Right atrium auricular region (tissue), 2 donors: ENCODE data around the gene SYNGR2. TPM values are rescaled to one million over a fixed set of nuclear protein-coding genes. Genes with fewer than 3 reads are reported as not detected.

Experiments
- DNase-seq: peaks from one replicate; pipeline ENCODE4 v3.0.0-alpha.2; 2019; ENCODE audit warnings: low spot score
- H3K27ac ChIP-seq, 2 donors: fragments of 200-600 bp; sonication (generic); 1 replicate in 1 of 2; 2 replicates in 1 of 2; pipeline ENCODE4 v1.5.1; 2016 to 2019
- H3K27me3 ChIP-seq, 2 donors: fragments of 200-600 bp; sonication (generic); one replicate each; pipeline versions ENCODE4 v1.5.1 to v1.6.0; 2017 to 2019
- H3K36me3 ChIP-seq: fragments of 200-600 bp; sonication (generic); one replicate; pipeline ENCODE4 v1.5.1; 2016
- H3K4me1 ChIP-seq, 2 donors: fragments of 200-600 bp; sonication (generic); one replicate each; pipeline versions ENCODE4 v1.5.1 to v1.6.0; 2017 to 2019
- H3K4me3 ChIP-seq, 2 donors: fragments of 200-600 bp; sonication (generic); 1 replicate in 1 of 2; 2 replicates in 1 of 2; pipeline ENCODE4 v1.5.1; 2017 to 2019; ENCODE audit warnings: mild to moderate bottlenecking in 1 of 2, moderate library complexity in 1 of 2
- H3K9me3 ChIP-seq, 2 donors: fragments of 200-600 bp; sonication (generic); one replicate each; pipeline ENCODE4 v1.5.1; 2019
- total RNA-seq, 2 donors: library from RNA; depleted of rRNA; stranded (reverse); fragments of >200 nt; gene quantifications; one replicate each; pipeline ENCODE4 v1.1.0, GENCODE V29; 2016
- TF ChIP-seq, protein P1 (sequence below), 2 donors: fragments of 200-600 bp; sonication (generic); IDR thresholded peaks; one replicate each; pipeline ENCODE4 v1.5.1; 2019; ENCODE audit warnings: antibody characterized with exemption in 2 of 2

Gene SYNGR2
- total RNA-seq, 2 donors from 2014 or later, result 52.8 to 129 TPM

DNA sequence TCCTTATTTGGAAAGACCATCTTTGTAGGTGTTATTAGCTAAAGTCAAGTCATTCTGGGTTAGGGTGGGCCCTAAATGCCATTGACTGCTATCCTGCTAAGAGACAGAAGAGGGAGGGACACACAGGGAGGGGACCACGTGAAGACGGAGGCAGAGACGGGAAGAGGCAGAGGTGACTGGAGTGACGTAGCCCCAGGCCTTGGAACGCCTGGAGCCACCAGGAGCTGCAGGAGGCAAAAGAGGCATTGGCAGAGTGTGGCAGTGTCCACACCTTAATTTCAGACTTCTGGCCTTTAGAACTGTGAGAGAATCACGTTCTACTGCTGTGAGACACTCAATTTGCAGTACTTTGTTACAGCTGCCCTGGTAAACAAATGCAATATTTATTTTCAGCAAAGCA lies 32.1 kb downstream of the SYNGR2 start:
- Histone ChIP-seq H3K4me1 (no peaks in the 10 kb centered on the region), H3K9me3 (no peaks in the 10 kb centered on the region), H3K27ac (no peak overlapping the region), H3K4me3 (no peak overlapping the region), H3K27me3 (no peaks in the 10 kb centered on the region), H3K36me3 (peaks cover 33% of the 10 kb centered on the region)
- TF ChIP-seq, protein P1, sequence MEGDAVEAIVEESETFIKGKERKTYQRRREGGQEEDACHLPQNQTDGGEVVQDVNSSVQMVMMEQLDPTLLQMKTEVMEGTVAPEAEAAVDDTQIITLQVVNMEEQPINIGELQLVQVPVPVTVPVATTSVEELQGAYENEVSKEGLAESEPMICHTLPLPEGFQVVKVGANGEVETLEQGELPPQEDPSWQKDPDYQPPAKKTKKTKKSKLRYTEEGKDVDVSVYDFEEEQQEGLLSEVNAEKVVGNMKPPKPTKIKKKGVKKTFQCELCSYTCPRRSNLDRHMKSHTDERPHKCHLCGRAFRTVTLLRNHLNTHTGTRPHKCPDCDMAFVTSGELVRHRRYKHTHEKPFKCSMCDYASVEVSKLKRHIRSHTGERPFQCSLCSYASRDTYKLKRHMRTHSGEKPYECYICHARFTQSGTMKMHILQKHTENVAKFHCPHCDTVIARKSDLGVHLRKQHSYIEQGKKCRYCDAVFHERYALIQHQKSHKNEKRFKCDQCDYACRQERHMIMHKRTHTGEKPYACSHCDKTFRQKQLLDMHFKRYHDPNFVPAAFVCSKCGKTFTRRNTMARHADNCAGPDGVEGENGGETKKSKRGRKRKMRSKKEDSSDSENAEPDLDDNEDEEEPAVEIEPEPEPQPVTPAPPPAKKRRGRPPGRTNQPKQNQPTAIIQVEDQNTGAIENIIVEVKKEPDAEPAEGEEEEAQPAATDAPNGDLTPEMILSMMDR (IDR thresholded peaks at IDR 0.05), result no peak
- DNase-seq, result no peak

DNA sequence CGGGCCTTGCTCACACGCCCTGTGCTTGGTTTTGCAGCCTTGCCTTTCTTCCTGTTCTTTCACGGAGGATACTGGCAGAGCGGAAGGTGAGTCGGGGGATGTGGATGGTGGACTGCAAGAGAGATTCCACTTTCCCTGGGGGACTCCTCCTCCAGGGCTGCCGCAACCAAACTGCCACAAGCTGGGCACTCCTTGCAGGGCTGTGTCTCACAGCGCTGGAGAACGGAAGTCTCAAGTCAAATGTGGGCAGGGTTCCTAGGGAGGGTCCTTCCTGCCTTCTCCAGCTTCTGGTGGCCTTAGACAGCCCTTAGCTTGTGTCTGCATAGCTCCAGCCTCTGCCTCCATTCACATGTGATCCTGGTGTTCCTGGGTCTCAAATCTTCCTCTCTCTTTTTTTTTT lies 34.3 kb downstream of the SYNGR2 start:
- Histone ChIP-seq H3K9me3 (no peaks in the 10 kb centered on the region), H3K36me3 (peaks cover 21% of the 10 kb centered on the region), H3K4me1 (no peaks in the 10 kb centered on the region), H3K4me3 (no peak overlapping the region), H3K27me3 (no peaks in the 10 kb centered on the region), H3K27ac (no peak overlapping the region)
- no peak for DNase-seq
- TF ChIP-seq, protein P1 (IDR thresholded peaks at IDR 0.05), result no peak

DNA sequence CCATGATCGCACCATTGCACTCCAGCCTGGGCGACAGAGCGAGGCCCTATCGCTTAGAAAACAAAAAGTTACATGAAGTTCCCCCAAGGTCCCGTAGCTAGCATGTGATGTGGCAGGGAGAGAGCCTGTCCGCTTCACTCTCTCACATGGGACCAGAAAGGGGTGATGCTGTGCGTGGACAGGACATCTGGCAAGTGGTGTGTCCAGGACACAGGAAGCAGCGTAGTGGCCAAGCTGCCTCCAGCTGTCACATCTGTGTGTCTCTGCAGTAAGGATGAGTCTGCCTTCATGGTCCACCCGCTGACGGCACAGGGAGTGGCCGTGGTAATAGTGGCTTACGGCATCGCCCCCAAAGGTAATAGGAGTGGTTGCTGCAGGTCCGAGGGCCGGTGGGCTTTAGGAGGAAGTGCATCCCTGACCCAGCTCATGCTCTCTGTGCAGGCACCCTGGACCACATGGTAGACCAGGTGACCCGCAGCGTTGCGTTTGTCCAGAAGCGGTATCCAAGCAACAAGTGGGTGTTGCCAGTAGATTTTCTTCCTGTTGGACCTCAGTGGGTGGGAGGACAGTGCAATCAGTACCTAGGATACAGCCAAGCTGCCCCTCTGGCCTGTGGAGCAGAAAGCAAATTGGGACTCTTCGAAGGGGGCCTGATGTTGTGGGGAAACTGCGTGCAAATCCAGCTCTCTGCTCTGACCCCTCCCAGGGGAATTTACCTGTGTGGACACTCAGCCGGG lies 36.2 kb downstream of the SYNGR2 start:
- TF ChIP-seq, protein P1 (IDR thresholded peaks at IDR 0.05), result no peak
- Histone ChIP-seq H3K9me3 (no peaks in the 10 kb centered on the region), H3K36me3 (peaks cover 13% of the 10 kb centered on the region), H3K4me1 (no peaks in the 10 kb centered on the region), H3K4me3 (no peak overlapping the region), H3K27me3 (no peaks in the 10 kb centered on the region), H3K27ac (no peak overlapping the region)
- no peak for DNase-seq

DNA sequence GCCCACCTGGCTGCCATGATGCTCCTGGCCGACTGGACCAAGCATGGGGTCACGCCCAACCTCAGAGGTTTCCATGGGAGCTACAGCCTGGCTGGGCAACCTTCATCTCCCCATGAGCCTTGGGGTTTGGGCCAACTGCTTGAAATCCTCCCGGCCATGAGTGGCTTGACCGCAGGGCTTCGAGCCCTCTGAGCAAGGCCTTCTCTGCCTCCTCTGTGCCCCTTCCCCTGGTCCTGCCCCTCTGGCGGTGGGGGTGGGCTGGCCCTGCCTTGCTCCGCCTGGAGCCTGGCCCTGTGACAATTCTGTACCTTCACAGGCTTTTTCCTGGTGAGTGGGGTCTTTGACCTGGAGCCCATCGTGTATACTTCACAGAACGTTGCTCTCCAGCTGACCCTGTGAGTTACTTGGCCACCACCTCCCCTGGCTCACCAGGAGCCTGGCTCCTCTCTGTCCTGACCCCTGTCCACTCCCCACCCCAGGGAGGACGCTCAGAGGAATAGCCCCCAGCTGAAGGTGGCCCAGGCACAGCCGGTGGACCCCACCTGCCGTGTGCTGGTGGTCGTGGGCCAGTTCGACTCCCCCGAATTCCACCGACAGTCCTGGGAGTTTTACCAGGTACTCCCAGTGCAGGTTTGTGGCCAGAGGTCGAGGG lies 36.9 kb downstream of the SYNGR2 start:
- no peak overlapping the region for H3K4me3 ChIP-seq
- no peaks in the 10 kb centered on the region for H3K27me3 ChIP-seq
- no peak for DNase-seq
- TF ChIP-seq, protein P1 (IDR thresholded peaks at IDR 0.05), result no peak
- H3K9me3 ChIP-seq, result no peaks in the 10 kb centered on the region
- H3K27ac ChIP-seq, result no peak overlapping the region
- H3K4me1 ChIP-seq, result no peaks in the 10 kb centered on the region
- H3K36me3 ChIP-seq, result peaks cover 13% of the 10 kb centered on the region

DNA sequence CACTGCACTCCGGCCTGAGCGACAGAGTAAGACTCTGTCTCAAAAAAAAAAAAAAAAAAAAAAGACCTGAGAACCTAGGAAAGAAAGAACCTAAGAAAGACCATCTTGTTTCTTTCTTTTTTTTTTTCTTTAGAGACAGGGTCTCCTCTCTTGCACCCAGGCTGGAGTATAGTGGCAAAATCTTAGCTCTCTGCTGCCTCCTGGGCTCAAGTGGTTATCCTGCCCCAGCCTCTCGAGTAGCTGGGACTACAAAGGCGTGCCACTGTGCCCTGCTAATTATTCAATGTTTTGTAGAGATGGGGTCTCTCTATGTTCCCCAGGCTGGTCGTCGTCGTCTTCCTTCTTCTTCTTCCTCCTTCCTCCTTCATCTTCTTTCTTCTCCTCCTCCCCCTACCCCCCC lies 37.9 kb downstream of the SYNGR2 start:
- Histone ChIP-seq H3K27me3 (no peaks in the 10 kb centered on the region), H3K36me3 (peaks cover 13% of the 10 kb centered on the region), H3K9me3 (no peaks in the 10 kb centered on the region), H3K4me3 (no peak overlapping the region), H3K4me1 (no peaks in the 10 kb centered on the region), H3K27ac (no peak overlapping the region)
- no peak for DNase-seq
- TF ChIP-seq, protein P1 (IDR thresholded peaks at IDR 0.05), result no peak
